ENCODE measurements around the gene CMSS1.

- TF ChIP-seq POLR2A (IDR thresholded peaks at IDR 0.05) (no peak), EP300 (IDR thresholded peaks at IDR 0.05) (no peak)
- TF ChIP-seq, protein P1, sequence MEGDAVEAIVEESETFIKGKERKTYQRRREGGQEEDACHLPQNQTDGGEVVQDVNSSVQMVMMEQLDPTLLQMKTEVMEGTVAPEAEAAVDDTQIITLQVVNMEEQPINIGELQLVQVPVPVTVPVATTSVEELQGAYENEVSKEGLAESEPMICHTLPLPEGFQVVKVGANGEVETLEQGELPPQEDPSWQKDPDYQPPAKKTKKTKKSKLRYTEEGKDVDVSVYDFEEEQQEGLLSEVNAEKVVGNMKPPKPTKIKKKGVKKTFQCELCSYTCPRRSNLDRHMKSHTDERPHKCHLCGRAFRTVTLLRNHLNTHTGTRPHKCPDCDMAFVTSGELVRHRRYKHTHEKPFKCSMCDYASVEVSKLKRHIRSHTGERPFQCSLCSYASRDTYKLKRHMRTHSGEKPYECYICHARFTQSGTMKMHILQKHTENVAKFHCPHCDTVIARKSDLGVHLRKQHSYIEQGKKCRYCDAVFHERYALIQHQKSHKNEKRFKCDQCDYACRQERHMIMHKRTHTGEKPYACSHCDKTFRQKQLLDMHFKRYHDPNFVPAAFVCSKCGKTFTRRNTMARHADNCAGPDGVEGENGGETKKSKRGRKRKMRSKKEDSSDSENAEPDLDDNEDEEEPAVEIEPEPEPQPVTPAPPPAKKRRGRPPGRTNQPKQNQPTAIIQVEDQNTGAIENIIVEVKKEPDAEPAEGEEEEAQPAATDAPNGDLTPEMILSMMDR (IDR thresholded peaks at IDR 0.05), result no peak
Observed at GRCh38 chr3:99943931-99944761, 126.5 kb downstream of the CMSS1 start.
